HEK293 (cell line): ENCODE measurements around the gene CAPS.
A peak's percentile ranks its signal among the peaks of the same experiment; 100 is the strongest.

ENCODE experiments used
- CTCF ChIA-PET: fragments of 350-600 bp; formaldehyde crosslinking; extraction: SDS; loops from one replicate; lab custom pipeline; 2021; ENCODE audit warnings: antibody characterized with exemption; lab: Yijun Ruan, JAX
- POLR2A ChIA-PET: fragments of 300-600 bp; formaldehyde crosslinking; extraction: SDS; loops from one replicate; lab custom pipeline; 2020; ENCODE audit warnings: antibody characterized with exemption, inconsistent platforms; lab: Yijun Ruan, JAX
- H3K27ac ChIP-seq: fragments of 200-500 bp; sonication (Bioruptor generic); 2 replicates; pipeline ENCODE4 v1.5.1; 2014; ENCODE audit warnings: low read depth, low read length, control low read depth, inconsistent platforms; ENCODE audit errors: extremely low read depth
- H3K36me3 ChIP-seq, 2 experiments: fragments of 200-500 bp in 1 of 2; sonication (Bioruptor generic) in 1 of 2; 1 replicate in 1 of 2; 2 replicates in 1 of 2; pipeline ENCODE4 v1.5.1; 2014 to 2017; ENCODE audit warnings: inconsistent platforms in 2 of 2, low read length in 2 of 2; ENCODE audit not compliant: control insufficient read depth in 2 of 2, insufficient read depth in 1 of 2
- H3K4me1 ChIP-seq: fragments of 200-500 bp; sonication (Bioruptor generic); 2 replicates; pipeline ENCODE4 v1.5.1; 2014; ENCODE audit warnings: mild to moderate bottlenecking, low read length, inconsistent platforms; ENCODE audit not compliant: control insufficient read depth, insufficient read depth
- H3K4me3 ChIP-seq: 2 replicates; pipeline ENCODE4 v1.5.1; 2011; ENCODE audit warnings: low read depth, mild to moderate bottlenecking, control low read depth, low read length, moderate library complexity
- H3K9me3 ChIP-seq: fragments of 200-500 bp; sonication (Bioruptor generic); 2 replicates; pipeline ENCODE4 v1.5.1; 2014; ENCODE audit warnings: low read depth, low read length, inconsistent platforms; ENCODE audit not compliant: control insufficient read depth, insufficient read depth
- BCL11A ChIP-seq: fragments of 450-650 bp; formaldehyde crosslinking; IDR thresholded peaks from 2 replicates; pipeline ENCODE4 v1.5.1; 2016; ENCODE audit warnings: low read depth, missing biosample characterization, missing genetic modification characterization
- GLI4 ChIP-seq: fragments of 450-650 bp; formaldehyde crosslinking; IDR thresholded peaks from 2 replicates; pipeline ENCODE4 v1.5.1; 2016; ENCODE audit warnings: missing biosample characterization, missing genetic modification characterization
- KLF16 ChIP-seq: fragments of 450-650 bp; formaldehyde crosslinking; IDR thresholded peaks from 2 replicates; pipeline ENCODE4 v1.5.1; 2017; ENCODE audit warnings: missing biosample characterization, missing genetic modification characterization
- KLF7 ChIP-seq: fragments of 450-650 bp; formaldehyde crosslinking; IDR thresholded peaks from 2 replicates; pipeline ENCODE4 v1.5.1; 2016; ENCODE audit warnings: missing biosample characterization, missing genetic modification characterization, borderline replicate concordance
- SETDB1 ChIP-seq: IDR thresholded peaks from one replicate; pipeline ENCODE4 v1.6.1; 2017; ENCODE audit warnings: mild to moderate bottlenecking, low read length, moderate library complexity, mixed read lengths; ENCODE audit not compliant: insufficient read length
- ZFP3 ChIP-seq: fragments of 450-650 bp; formaldehyde crosslinking; IDR thresholded peaks from 2 replicates; pipeline ENCODE4 v1.5.1; 2016; ENCODE audit warnings: low read depth, missing biosample characterization, missing genetic modification characterization
- ZNF114 ChIP-seq: fragments of 450-650 bp; formaldehyde crosslinking; IDR thresholded peaks from 2 replicates; pipeline ENCODE4 v1.5.0; 2017; ENCODE audit warnings: missing biosample characterization, missing genetic modification characterization
- ZNF140 ChIP-seq: fragments of 450-650 bp; formaldehyde crosslinking; IDR thresholded peaks from 2 replicates; pipeline ENCODE4 v1.5.1; 2016; ENCODE audit warnings: missing biosample characterization, missing genetic modification characterization
- ZNF146 ChIP-seq: fragments of 450-650 bp; formaldehyde crosslinking; IDR thresholded peaks from 2 replicates; pipeline ENCODE4 v1.5.1; 2016; ENCODE audit warnings: missing biosample characterization, missing genetic modification characterization
- ZNF24 ChIP-seq: fragments of 450-650 bp; formaldehyde crosslinking; IDR thresholded peaks from 2 replicates; pipeline ENCODE4 v1.5.1; 2016; ENCODE audit warnings: missing biosample characterization, missing genetic modification characterization
- ZNF394 ChIP-seq: fragments of 450-650 bp; formaldehyde crosslinking; IDR thresholded peaks from 2 replicates; pipeline ENCODE4 v1.5.1; 2016; ENCODE audit warnings: missing biosample characterization, missing genetic modification characterization, mild to moderate bottlenecking, moderate library complexity, borderline replicate concordance
- ZNF404 ChIP-seq: fragments of 450-650 bp; formaldehyde crosslinking; IDR thresholded peaks from 2 replicates; pipeline ENCODE4 v1.5.1; 2017; ENCODE audit warnings: missing biosample characterization, missing genetic modification characterization
- ZNF416 ChIP-seq: fragments of 450-650 bp; formaldehyde crosslinking; IDR thresholded peaks from 2 replicates; pipeline ENCODE4 v1.5.1; 2016; ENCODE audit warnings: missing biosample characterization, missing genetic modification characterization
- ZNF423 ChIP-seq: fragments of 450-650 bp; formaldehyde crosslinking; IDR thresholded peaks from 2 replicates; pipeline ENCODE4 v1.5.1; 2016; ENCODE audit warnings: missing biosample characterization, missing genetic modification characterization
- ZNF48 ChIP-seq: fragments of 450-650 bp; formaldehyde crosslinking; IDR thresholded peaks from 2 replicates; pipeline ENCODE4 v1.5.1; 2016; ENCODE audit warnings: missing biosample characterization, missing genetic modification characterization
- ZNF513 ChIP-seq: fragments of 450-650 bp; IDR thresholded peaks from 2 replicates; pipeline ENCODE4 v1.5.1; 2018; ENCODE audit warnings: missing biosample characterization, missing genetic modification characterization
- ZNF555 ChIP-seq: fragments of 450-650 bp; formaldehyde crosslinking; conservative IDR thresholded peaks from 2 replicates; pipeline ENCODE4 v1.5.1; 2017; ENCODE audit warnings: missing biosample characterization, mild to moderate bottlenecking, missing genetic modification characterization, inconsistent platforms
- ZNF561 ChIP-seq: fragments of 450-650 bp; IDR thresholded peaks from 2 replicates; pipeline ENCODE4 v1.5.1; 2018; ENCODE audit warnings: missing biosample characterization, missing genetic modification characterization, borderline replicate concordance
- ZNF600 ChIP-seq: fragments of 450-650 bp; formaldehyde crosslinking; IDR thresholded peaks from 2 replicates; pipeline ENCODE4 v1.5.1; 2016; ENCODE audit warnings: missing biosample characterization, missing genetic modification characterization
- ZNF670 ChIP-seq: fragments of 450-650 bp; formaldehyde crosslinking; IDR thresholded peaks from 2 replicates; pipeline ENCODE4 v1.5.1; 2016; ENCODE audit warnings: missing biosample characterization, missing genetic modification characterization, low read depth
- ZNF776 ChIP-seq: fragments of 450-650 bp; formaldehyde crosslinking; IDR thresholded peaks from 2 replicates; pipeline ENCODE4 v1.5.0; 2017; ENCODE audit warnings: missing biosample characterization, missing genetic modification characterization, borderline replicate concordance
- ZNF791 ChIP-seq: fragments of 450-650 bp; formaldehyde crosslinking; IDR thresholded peaks from 2 replicates; pipeline ENCODE4 v1.5.1; 2016; ENCODE audit warnings: missing biosample characterization, missing genetic modification characterization
- ZSCAN16 ChIP-seq: fragments of 450-650 bp; formaldehyde crosslinking; IDR thresholded peaks from 2 replicates; pipeline ENCODE4 v1.5.1; 2016; ENCODE audit warnings: missing biosample characterization, missing genetic modification characterization
- ZSCAN30 ChIP-seq: fragments of 450-650 bp; IDR thresholded peaks from 2 replicates; pipeline ENCODE4 v1.5.1; 2018; ENCODE audit warnings: missing biosample characterization, mild to moderate bottlenecking, missing genetic modification characterization, moderate library complexity
- TF ChIP-seq, protein P1 (sequence below): fragments of 450-650 bp; formaldehyde crosslinking; IDR thresholded peaks from 2 replicates; pipeline ENCODE4 v1.5.1; 2016; ENCODE audit warnings: missing biosample characterization, missing genetic modification characterization
- TF ChIP-seq, protein P2 (sequence below): fragments of 450-650 bp; formaldehyde crosslinking; IDR thresholded peaks from 2 replicates; pipeline ENCODE4 v1.5.1; 2016; ENCODE audit warnings: missing biosample characterization, missing genetic modification characterization
- TF ChIP-seq, protein P3 (sequence below): fragments of 450-650 bp; formaldehyde crosslinking; IDR thresholded peaks from 2 replicates; pipeline ENCODE4 v1.5.1; 2017; ENCODE audit warnings: missing biosample characterization, missing genetic modification characterization

The CAPS gene

GRCh38 chr19:5867201-5868136 is 46.6 kb upstream of the CAPS start:
- H3K36me3 ChIP-seq: no peaks in the 10 kb centered on the region
- no peaks in the 10 kb centered on the region for H3K9me3 ChIP-seq
- CTCF ChIA-PET: no interaction called here
- no peak overlapping the region for H3K4me3 ChIP-seq
- no peak overlapping the region for H3K27ac ChIP-seq
- H3K4me1 ChIP-seq: no peaks in the 10 kb centered on the region
- TF ChIP-seq ZNF114 (tag by site-specific recombination) (no peak), ZNF24 (tag by site-specific recombination) (no peak), GLI4 (tag by site-specific recombination) (no peak), ZNF394 (tag by site-specific recombination) (0 out of 2 replicates have a peak, but pooled peaks have one; percentile 34), ZNF404 (tag by site-specific recombination) (no peak), ZNF416 (tag by site-specific recombination) (no peak), ZFP3 (tag by site-specific recombination) (peak; percentile 96)
- POLR2A ChIA-PET: no interaction called here

DNA sequence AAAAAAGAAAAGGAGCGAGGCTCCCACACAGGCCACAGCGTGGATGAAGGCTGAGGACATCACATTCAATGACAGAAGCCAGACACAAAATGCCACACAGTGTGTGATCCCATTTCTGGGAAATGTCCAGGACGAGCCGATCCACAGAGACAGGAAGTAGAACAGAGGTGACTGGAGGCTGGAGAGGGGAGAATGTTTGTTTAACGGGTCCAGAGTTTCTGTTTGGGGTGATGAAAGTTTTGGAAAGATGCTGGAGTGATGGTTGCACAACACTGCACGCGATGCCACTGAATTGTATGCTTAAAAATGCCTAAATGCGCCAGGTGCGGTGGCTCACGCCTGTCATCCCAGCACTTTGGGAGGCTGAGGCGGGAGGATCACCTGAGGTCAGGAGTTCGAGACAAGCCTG is 43.1 kb upstream of the CAPS start:
- POLR2A ChIA-PET: interaction anchor here (0.8 kb wide), 1 partner anchor 43 kb away, joined by 3 read pairs; no protein-coding TSS in a partner anchor
- TF ChIP-seq, protein P1, sequence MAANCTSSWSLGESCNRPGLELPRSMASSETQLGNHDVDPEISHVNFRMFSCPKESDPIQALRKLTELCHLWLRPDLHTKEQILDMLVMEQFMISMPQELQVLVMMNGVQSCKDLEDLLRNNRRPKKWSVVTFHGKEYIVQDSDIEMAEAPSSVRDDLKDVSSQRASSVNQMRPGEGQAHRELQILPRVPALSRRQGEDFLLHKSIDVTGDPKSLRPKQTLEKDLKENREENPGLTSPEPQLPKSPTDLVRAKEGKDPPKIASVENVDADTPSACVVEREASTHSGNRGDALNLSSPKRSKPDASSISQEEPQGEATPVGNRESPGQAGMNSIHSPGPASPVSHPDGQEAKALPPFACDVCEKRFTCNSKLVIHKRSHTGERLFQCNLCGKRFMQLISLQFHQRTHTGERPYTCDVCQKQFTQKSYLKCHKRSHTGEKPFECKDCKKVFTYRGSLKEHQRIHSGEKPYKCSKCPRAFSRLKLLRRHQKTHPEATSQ: no peak
- TF ChIP-seq KLF16 (tag by site-specific recombination): no peak
- no peak for TF ChIP-seq ZNF423 (tag by site-specific recombination)
- no peak for TF ChIP-seq ZNF555
- TF ChIP-seq SETDB1: no peak
- no peak for TF ChIP-seq KLF7 (tag by site-specific recombination)
- no peak for TF ChIP-seq ZNF670 (tag by site-specific recombination)
- TF ChIP-seq, protein P2, sequence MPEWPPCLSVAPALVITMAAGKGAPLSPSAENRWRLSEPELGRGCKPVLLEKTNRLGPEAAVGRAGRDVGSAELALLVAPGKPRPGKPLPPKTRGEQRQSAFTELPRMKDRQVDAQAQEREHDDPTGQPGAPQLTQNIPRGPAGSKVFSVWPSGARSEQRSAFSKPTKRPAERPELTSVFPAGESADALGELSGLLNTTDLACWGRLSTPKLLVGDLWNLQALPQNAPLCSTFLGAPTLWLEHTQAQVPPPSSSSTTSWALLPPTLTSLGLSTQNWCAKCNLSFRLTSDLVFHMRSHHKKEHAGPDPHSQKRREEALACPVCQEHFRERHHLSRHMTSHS (tag by site-specific recombination): no peak
- TF ChIP-seq ZSCAN16 (tag by site-specific recombination): no peak
- TF ChIP-seq BCL11A (tag by site-specific recombination): no peak
- no peak for TF ChIP-seq ZNF600 (tag by site-specific recombination)
- TF ChIP-seq ZNF146 (tag by site-specific recombination): no peak
- no peak for TF ChIP-seq ZNF48 (tag by site-specific recombination)
- no peak for TF ChIP-seq ZNF513 (tag by site-specific recombination)
- no peak for TF ChIP-seq ZNF791 (tag by site-specific recombination)
- TF ChIP-seq ZNF561: no peak
- no peak for TF ChIP-seq ZNF140 (tag by site-specific recombination)
- TF ChIP-seq, protein P3, sequence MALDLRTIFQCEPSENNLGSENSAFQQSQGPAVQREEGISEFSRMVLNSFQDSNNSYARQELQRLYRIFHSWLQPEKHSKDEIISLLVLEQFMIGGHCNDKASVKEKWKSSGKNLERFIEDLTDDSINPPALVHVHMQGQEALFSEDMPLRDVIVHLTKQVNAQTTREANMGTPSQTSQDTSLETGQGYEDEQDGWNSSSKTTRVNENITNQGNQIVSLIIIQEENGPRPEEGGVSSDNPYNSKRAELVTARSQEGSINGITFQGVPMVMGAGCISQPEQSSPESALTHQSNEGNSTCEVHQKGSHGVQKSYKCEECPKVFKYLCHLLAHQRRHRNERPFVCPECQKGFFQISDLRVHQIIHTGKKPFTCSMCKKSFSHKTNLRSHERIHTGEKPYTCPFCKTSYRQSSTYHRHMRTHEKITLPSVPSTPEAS: no peak
- no peak for TF ChIP-seq ZNF776 (tag by site-specific recombination)
- TF ChIP-seq ZSCAN30: no peak
- Histone ChIP-seq H3K4me1 (no peaks in the 10 kb centered on the region), H3K4me3 (no peak overlapping the region), H3K27ac (no peak overlapping the region), H3K36me3 (no peaks in the 10 kb centered on the region), H3K9me3 (no peaks in the 10 kb centered on the region)
- CTCF ChIA-PET: interaction anchor here (0.6 to 0.7 kb wide), 2 partner anchors 29 to 242 kb away, joined by 3 read pairs; no protein-coding TSS in a partner anchor
